Tibial nerve (tissue), 4 donors: Measurements from ENCODE around the gene RAB3GAP2.

Source experiments
- EP300 ChIP-seq, 2 donors: sonication (generic); formaldehyde crosslinking; IDR thresholded peaks; one replicate each; pipeline ENCODE4 v1.6.1; 2017; ENCODE audit warnings: antibody characterized with exemption in 2 of 2, mild to moderate bottlenecking in 1 of 2
- POLR2A ChIP-seq, 2 donors: fragments of 450-650 bp; IDR thresholded peaks; one replicate each; pipeline ENCODE4 v1.6.1; 2017; ENCODE audit warnings: antibody characterized with exemption in 2 of 2, mild to moderate bottlenecking in 2 of 2, moderate library complexity in 2 of 2
- TF ChIP-seq, protein P1 (sequence below), 5 experiments: fragments of 200-600 bp in 3 of 5; fragments of 450-650 bp in 2 of 5; sonication (generic) in 3 of 5; IDR thresholded peaks; one replicate each; pipeline ENCODE4 v1.5.1; 2016 to 2019; ENCODE audit warnings: antibody characterized with exemption in 5 of 5, mild to moderate bottlenecking in 3 of 5, moderate library complexity in 2 of 5

DNA sequence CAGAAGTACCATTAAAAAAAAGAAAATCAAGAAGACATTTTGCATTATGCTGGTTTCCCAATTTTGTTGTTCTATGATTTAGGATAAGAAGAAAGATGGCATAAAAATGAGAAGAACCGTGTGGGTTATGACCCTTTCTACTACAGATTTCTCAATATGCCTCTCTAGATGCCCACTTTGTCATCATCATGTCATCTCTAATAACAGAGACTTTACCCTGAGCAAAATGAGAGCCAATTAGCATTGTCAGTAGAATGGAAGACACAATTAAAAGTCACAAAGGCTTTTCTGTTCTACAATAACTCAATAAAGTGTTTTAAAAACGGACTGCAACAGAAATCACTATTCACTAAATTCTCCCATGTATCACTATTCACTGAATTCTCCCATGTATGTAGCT is 85.5 kb downstream of the RAB3GAP2 start:
- TF ChIP-seq, protein P1, sequence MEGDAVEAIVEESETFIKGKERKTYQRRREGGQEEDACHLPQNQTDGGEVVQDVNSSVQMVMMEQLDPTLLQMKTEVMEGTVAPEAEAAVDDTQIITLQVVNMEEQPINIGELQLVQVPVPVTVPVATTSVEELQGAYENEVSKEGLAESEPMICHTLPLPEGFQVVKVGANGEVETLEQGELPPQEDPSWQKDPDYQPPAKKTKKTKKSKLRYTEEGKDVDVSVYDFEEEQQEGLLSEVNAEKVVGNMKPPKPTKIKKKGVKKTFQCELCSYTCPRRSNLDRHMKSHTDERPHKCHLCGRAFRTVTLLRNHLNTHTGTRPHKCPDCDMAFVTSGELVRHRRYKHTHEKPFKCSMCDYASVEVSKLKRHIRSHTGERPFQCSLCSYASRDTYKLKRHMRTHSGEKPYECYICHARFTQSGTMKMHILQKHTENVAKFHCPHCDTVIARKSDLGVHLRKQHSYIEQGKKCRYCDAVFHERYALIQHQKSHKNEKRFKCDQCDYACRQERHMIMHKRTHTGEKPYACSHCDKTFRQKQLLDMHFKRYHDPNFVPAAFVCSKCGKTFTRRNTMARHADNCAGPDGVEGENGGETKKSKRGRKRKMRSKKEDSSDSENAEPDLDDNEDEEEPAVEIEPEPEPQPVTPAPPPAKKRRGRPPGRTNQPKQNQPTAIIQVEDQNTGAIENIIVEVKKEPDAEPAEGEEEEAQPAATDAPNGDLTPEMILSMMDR (IDR thresholded peaks at IDR 0.05) = no peak
- TF ChIP-seq EP300 (IDR thresholded peaks at IDR 0.05) (no peak), POLR2A (IDR thresholded peaks at IDR 0.05) (no peak)
